Vagina (tissue), 2 donors: ENCODE results near the gene SCTR.

Source experiments
- CTCF ChIP-seq, 3 experiments: fragments of 450-650 bp in 2 of 3; fragments of 200-600 bp in 1 of 3; sonication (generic) in 1 of 3; IDR thresholded peaks; one replicate each; pipeline ENCODE4 v1.5.1; 2017 to 2019; ENCODE audit warnings: antibody characterized with exemption in 3 of 3, mild to moderate bottlenecking in 2 of 3, moderate library complexity in 2 of 3
- POLR2A ChIP-seq, 2 donors: fragments of 450-650 bp; IDR thresholded peaks; one replicate each; pipeline ENCODE4 v1.6.1; 2017; ENCODE audit warnings: antibody characterized with exemption in 2 of 2, mild to moderate bottlenecking in 2 of 2, moderate library complexity in 2 of 2
- POLR2AphosphoS5 ChIP-seq, 2 donors: sonication (generic); formaldehyde crosslinking; IDR thresholded peaks; one replicate each; pipeline ENCODE4 v1.9.0; 2017; ENCODE audit warnings: antibody characterized with exemption in 2 of 2, mild to moderate bottlenecking in 2 of 2, low read depth in 1 of 2; ENCODE audit not compliant: insufficient read depth in 1 of 2

- TF ChIP-seq CTCF (IDR thresholded peaks at IDR 0.05) (no peak), POLR2A (IDR thresholded peaks at IDR 0.05) (no peak), POLR2AphosphoS5 (IDR thresholded peaks at IDR 0.05; ENCODE audit: insufficient read depth in 1 of 2, low read depth in 1 of 2) (no peak)
Measured at GRCh38 chr2:119472749-119473148, 51.5 kb downstream of the SCTR start.
